Measurements from ENCODE around the gene EMC10.

DNA sequence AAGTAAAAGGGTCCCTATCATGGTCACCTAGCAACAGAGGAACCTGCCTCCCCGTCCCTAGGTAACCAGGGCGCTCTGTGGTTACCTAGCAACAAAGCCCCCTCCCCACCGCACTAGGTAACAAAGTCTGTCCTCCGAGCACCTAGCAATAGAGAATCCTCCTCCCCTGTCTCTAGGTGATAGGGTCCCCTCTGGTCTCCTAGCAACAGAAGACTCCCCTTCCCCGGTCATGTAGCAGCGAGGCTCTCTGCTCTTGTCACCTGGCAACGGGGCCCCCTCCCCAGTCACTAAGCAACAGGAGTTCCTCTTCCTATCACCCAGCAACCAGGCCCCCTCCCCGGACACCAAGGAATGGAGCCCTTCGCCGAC, 34.4 kb downstream of the EMC10 start:
- TF ChIP-seq POLR2A (IDR thresholded peaks at IDR 0.05; ENCODE audit: low read depth, low read length) (no peak), RFX5 (IDR thresholded peaks at IDR 0.05; ENCODE audit: low read depth, low read length) (no peak), CEBPB (IDR thresholded peaks at IDR 0.05; ENCODE audit: low read depth, low read length) (no peak), CHD1 (IDR thresholded peaks at IDR 0.05; ENCODE audit: low read depth, low read length) (no peak), RAD21 (IDR thresholded peaks at IDR 0.05; ENCODE audit: low read length) (no peak), SMC3 (IDR thresholded peaks at IDR 0.05; ENCODE audit: low read depth, low read length) (no peak), BHLHE40 (IDR thresholded peaks at IDR 0.05; ENCODE audit: low read depth, low read length) (no peak)
- TF ChIP-seq, protein P1, sequence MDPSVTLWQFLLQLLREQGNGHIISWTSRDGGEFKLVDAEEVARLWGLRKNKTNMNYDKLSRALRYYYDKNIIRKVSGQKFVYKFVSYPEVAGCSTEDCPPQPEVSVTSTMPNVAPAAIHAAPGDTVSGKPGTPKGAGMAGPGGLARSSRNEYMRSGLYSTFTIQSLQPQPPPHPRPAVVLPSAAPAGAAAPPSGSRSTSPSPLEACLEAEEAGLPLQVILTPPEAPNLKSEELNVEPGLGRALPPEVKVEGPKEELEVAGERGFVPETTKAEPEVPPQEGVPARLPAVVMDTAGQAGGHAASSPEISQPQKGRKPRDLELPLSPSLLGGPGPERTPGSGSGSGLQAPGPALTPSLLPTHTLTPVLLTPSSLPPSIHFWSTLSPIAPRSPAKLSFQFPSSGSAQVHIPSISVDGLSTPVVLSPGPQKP (IDR thresholded peaks at IDR 0.05; ENCODE audit: borderline replicate concordance, low read depth, low read length), result no peak
- TF ChIP-seq, protein P2, sequence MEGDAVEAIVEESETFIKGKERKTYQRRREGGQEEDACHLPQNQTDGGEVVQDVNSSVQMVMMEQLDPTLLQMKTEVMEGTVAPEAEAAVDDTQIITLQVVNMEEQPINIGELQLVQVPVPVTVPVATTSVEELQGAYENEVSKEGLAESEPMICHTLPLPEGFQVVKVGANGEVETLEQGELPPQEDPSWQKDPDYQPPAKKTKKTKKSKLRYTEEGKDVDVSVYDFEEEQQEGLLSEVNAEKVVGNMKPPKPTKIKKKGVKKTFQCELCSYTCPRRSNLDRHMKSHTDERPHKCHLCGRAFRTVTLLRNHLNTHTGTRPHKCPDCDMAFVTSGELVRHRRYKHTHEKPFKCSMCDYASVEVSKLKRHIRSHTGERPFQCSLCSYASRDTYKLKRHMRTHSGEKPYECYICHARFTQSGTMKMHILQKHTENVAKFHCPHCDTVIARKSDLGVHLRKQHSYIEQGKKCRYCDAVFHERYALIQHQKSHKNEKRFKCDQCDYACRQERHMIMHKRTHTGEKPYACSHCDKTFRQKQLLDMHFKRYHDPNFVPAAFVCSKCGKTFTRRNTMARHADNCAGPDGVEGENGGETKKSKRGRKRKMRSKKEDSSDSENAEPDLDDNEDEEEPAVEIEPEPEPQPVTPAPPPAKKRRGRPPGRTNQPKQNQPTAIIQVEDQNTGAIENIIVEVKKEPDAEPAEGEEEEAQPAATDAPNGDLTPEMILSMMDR (conservative IDR thresholded peaks at IDR 0.05; ENCODE audit: low read depth, low read length), result no peak

All from IMR-90 (cell line).